GM21390 (cell line): ENCODE data around the gene DHRS3.

Experiments
- ATAC-seq: cut with Tn5 transposase; IDR thresholded peaks from one replicate; pipeline ENCODE4 v1.9.1; 2021; ENCODE audit not compliant: unreplicated experiment

Gene DHRS3

GRCh38 chr1:12554521-12555305 lies 63.3 kb downstream of the DHRS3 start:
- ATAC-seq = no peak

GRCh38 chr1:12553963-12554362 lies 64.0 kb downstream of the DHRS3 start:
- ATAC-seq = no peak

- no peak for ATAC-seq
Measured at GRCh38 chr1:12552951-12553921, 64.8 kb downstream of the DHRS3 start.

GRCh38 chr1:12552111-12552888 lies 65.7 kb downstream of the DHRS3 start:
- no peak for ATAC-seq

GRCh38 chr1:12551584-12551983 lies 66.4 kb downstream of the DHRS3 start:
- no peak for ATAC-seq

GRCh38 chr1:12549460-12550349 lies 68.3 kb downstream of the DHRS3 start:
- no peak for ATAC-seq

- no peak for ATAC-seq
Measured at GRCh38 chr1:12548973-12549459, 69.0 kb downstream of the DHRS3 start.

- no peak for ATAC-seq
Measured at GRCh38 chr1:12548279-12548972, 69.6 kb downstream of the DHRS3 start.

GRCh38 chr1:12547586-12548225 lies 70.3 kb downstream of the DHRS3 start:
- no peak for ATAC-seq

- no peak for ATAC-seq
Measured at GRCh38 chr1:12546771-12547585, 71.0 kb downstream of the DHRS3 start.

- no peak for ATAC-seq
Measured at GRCh38 chr1:12544992-12545391, 73.0 kb downstream of the DHRS3 start.

GRCh38 chr1:12544357-12544756 lies 73.7 kb downstream of the DHRS3 start:
- no peak for ATAC-seq

GRCh38 chr1:12543740-12544154 lies 74.3 kb downstream of the DHRS3 start:
- no peak for ATAC-seq

GRCh38 chr1:12542616-12543592 lies 75.1 kb downstream of the DHRS3 start:
- no peak for ATAC-seq

GRCh38 chr1:12542138-12542465 lies 75.9 kb downstream of the DHRS3 start:
- no peak for ATAC-seq

GRCh38 chr1:12541274-12542137 lies 76.5 kb downstream of the DHRS3 start:
- no peak for ATAC-seq
